GM10266 (cell line): Measurements from ENCODE around the gene OR8B4.

Source experiments
- DNase-seq: peaks from one replicate; pipeline ENCODE4 v3.0.0; 2012; ENCODE audit errors: extremely low spot score
- CTCF ChIP-seq: IDR thresholded peaks from 2 replicates; pipeline ENCODE4 v1.5.1; 2012; ENCODE audit warnings: mild to moderate bottlenecking, low read depth; ENCODE audit not compliant: control insufficient read depth, insufficient read depth; ENCODE audit errors: missing control alignments

OR8B4 gene

GRCh38 chr11:124442442-124442841 lies 17.8 kb upstream of the OR8B4 start:
- no peak for DNase-seq

GRCh38 chr11:124441519-124441918 lies 16.8 kb upstream of the OR8B4 start:
- TF ChIP-seq CTCF = no peak
- DNase-seq = no peak

More at GRCh38 chr11:124442442-124442841, 17.8 kb upstream of the OR8B4 start:
- no peak for TF ChIP-seq CTCF

GRCh38 chr11:124441081-124441480 lies 16.4 kb upstream of the OR8B4 start:
- DNase-seq = no peak
- no peak for TF ChIP-seq CTCF

- DNase-seq = no peak
- TF ChIP-seq CTCF = no peak
Measured at GRCh38 chr11:124440608-124441007, 15.9 kb upstream of the OR8B4 start.

GRCh38 chr11:124434699-124435098 lies 10.0 kb upstream of the OR8B4 start:
- no peak for DNase-seq
- TF ChIP-seq CTCF = no peak

- DNase-seq = no peak
- TF ChIP-seq CTCF = no peak
Measured at GRCh38 chr11:124429599-124429998, 4.9 kb upstream of the OR8B4 start.

- DNase-seq = no peak
- TF ChIP-seq CTCF = no peak
Measured at GRCh38 chr11:124421043-124421442, 3.6 kb downstream of the OR8B4 start.
